Measurements from ENCODE around the gene NACAD. TPM values are rescaled to one million over a fixed set of nuclear protein-coding genes. Genes with fewer than 3 reads are reported as not detected.

Gene NACAD
- total RNA-seq, 1 experiment from 2014 or later: 5.5 TPM

DNA sequence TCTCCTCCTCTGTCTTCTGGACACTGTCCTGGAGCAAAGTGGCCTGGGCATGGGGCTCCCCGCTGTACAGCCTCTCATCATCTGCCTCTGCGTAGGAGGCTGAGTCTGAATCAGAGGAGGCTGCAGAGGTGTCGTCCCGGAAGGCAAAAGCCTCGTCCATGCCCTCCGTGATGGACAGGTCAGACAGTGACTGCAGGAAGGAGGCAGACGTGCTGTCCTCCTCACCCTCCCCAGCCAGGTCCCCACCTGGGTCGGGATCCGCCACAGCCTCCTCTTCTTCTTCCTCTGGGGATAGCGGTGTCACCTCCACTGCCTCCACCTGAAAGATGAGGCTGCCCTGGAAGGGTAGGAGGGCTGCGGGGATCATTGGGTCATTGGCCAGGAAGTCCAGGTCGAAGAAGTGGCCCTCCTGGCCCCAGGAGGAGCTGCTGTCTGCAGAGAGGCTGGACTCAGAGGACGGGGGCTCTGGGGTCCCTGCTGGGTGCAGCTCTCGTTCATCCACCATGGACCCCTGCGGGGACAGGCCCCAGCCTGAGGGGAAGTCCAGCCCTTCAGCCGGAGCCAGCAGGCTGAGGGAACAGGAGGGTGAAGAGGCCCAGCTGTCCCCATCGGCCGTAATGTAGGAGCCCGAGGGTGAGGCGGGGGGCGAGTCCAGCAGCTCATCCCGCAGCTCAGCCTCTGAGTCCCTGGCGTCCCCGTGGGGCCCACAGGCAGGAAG is 3.7 kb downstream of the NACAD start (continued):
- TF ChIP-seq, protein P1, sequence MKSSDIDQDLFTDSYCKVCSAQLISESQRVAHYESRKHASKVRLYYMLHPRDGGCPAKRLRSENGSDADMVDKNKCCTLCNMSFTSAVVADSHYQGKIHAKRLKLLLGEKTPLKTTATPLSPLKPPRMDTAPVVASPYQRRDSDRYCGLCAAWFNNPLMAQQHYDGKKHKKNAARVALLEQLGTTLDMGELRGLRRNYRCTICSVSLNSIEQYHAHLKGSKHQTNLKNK (CRISPR knock-in tag; IDR thresholded peaks at IDR 0.05): no peak
- no peak for TF ChIP-seq CREB1 (CRISPR knock-in tag; IDR thresholded peaks at IDR 0.05)
- TF ChIP-seq FOXP4 (CRISPR knock-in tag; IDR thresholded peaks at IDR 0.05): no peak
- TF ChIP-seq, protein P2, sequence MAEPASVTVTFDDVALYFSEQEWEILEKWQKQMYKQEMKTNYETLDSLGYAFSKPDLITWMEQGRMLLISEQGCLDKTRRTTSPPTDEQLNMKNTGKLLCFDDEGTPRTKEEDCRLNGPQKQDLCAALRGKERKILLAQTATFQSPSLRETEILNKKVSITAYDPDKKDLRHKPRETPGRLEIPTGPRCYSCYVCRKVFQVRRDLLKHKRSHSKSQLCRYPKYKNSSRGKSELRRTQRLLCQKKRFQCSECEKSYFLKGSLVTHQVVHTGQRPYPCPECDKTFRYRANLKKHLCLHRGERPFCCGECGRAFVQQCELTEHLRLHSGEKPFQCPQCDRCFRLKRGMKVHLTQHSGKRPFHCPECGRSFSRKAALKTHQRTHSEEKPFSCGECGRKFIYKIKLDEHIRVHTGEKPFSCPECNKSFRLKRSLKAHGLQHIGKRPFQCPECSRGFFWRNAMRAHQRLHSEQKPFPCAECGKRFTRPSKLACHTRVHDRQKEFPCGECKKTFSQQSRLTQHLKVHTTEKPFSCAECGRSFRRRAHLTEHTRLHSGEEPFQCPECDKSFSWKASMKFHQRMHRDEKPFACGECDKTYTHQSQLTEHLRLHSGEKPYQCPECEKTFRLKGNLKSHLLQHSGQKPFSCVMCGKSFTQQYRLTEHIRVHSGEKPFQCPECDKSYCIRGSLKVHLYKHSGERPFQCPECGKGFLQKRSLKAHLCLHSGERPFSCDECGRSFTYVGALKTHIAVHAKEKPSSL (CRISPR knock-in tag; conservative IDR thresholded peaks at IDR 0.05): no peak
- TF ChIP-seq ZBTB21 (CRISPR knock-in tag; IDR thresholded peaks at IDR 0.05; ENCODE audit: borderline replicate concordance): no peak
- no peak for TF ChIP-seq FOXK1 (CRISPR knock-in tag; IDR thresholded peaks at IDR 0.05)
- TF ChIP-seq ZSCAN18 (CRISPR knock-in tag; IDR thresholded peaks at IDR 0.05): no peak
- no peak for TF ChIP-seq SOX15 (CRISPR knock-in tag; IDR thresholded peaks at IDR 0.05)
- TF ChIP-seq, protein P3, sequence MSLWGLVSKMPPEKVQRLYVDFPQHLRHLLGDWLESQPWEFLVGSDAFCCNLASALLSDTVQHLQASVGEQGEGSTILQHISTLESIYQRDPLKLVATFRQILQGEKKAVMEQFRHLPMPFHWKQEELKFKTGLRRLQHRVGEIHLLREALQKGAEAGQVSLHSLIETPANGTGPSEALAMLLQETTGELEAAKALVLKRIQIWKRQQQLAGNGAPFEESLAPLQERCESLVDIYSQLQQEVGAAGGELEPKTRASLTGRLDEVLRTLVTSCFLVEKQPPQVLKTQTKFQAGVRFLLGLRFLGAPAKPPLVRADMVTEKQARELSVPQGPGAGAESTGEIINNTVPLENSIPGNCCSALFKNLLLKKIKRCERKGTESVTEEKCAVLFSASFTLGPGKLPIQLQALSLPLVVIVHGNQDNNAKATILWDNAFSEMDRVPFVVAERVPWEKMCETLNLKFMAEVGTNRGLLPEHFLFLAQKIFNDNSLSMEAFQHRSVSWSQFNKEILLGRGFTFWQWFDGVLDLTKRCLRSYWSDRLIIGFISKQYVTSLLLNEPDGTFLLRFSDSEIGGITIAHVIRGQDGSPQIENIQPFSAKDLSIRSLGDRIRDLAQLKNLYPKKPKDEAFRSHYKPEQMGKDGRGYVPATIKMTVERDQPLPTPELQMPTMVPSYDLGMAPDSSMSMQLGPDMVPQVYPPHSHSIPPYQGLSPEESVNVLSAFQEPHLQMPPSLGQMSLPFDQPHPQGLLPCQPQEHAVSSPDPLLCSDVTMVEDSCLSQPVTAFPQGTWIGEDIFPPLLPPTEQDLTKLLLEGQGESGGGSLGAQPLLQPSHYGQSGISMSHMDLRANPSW (CRISPR knock-in tag; conservative IDR thresholded peaks at IDR 0.05; ENCODE audit: low read depth): no peak
- TF ChIP-seq RORB (CRISPR knock-in tag; IDR thresholded peaks at IDR 0.05): no peak

- Mint-ChIP-seq H3K9me3 (0 out of 2 replicates have a peak, but pooled peaks cover 5% of the 10 kb centered on the region), H3K4me3 (no peak overlapping the region), H3K36me3 (no peaks in the 10 kb centered on the region), H3K27me3 (ENCODE audit: low read depth) (peaks cover 14% of the 10 kb centered on the region), H3K4me1 (no peaks in the 10 kb centered on the region), H3K27ac (no peak overlapping the region)
- DNase-seq (ENCODE audit: low spot score): no peak
- ChIA-PET POLR2A (no interaction called here), CTCF (no interaction called here)
- ATAC-seq: no peak
- TF ChIP-seq E2F4 (CRISPR knock-in tag; IDR thresholded peaks at IDR 0.05; ENCODE audit: borderline replicate concordance, low read depth): no peak
- TF ChIP-seq MXD4 (CRISPR knock-in tag; IDR thresholded peaks at IDR 0.05; ENCODE audit: borderline replicate concordance): no peak
- no peak for TF ChIP-seq AR (CRISPR knock-in tag; IDR thresholded peaks at IDR 0.05)
- TF ChIP-seq ESRRA (CRISPR knock-in tag; IDR thresholded peaks at IDR 0.05; ENCODE audit: borderline replicate concordance): no peak
- no peak for TF ChIP-seq PRDM15 (CRISPR knock-in tag; IDR thresholded peaks at IDR 0.05)
- no peak for TF ChIP-seq CREB1 (CRISPR knock-in tag; IDR thresholded peaks at IDR 0.05)
- TF ChIP-seq ERG (CRISPR knock-in tag; IDR thresholded peaks at IDR 0.05): no peak
Measured at GRCh38 chr7:45084336-45084735, 4.4 kb downstream of the NACAD start.
